ENCODE measurements around the gene MAP3K19. TPM values are rescaled to one million over a fixed set of nuclear protein-coding genes. Genes with fewer than 3 reads are reported as not detected.

Gene MAP3K19
- total RNA-seq, 1 experiment from 2014 or later, result not detected

GRCh38 chr2:135011633-135012032, 35.6 kb downstream of the MAP3K19 start:
- POLR2A ChIA-PET, result no interaction called here
- ATAC-seq (no peak), DNase-seq (ENCODE audit: low read depth, low spot score) (no peak)
- Histone ChIP-seq H4K20me1 (ENCODE audit: insufficient read depth) (no peaks in the 10 kb centered on the region), H3K79me2 (ENCODE audit: insufficient read depth, low read length) (no peaks in the 10 kb centered on the region), H3K9me2 (ENCODE audit: insufficient read depth) (no peaks in the 10 kb centered on the region), H3K4me2 (ENCODE audit: low read length) (no peak overlapping the region), H2AFZ (ENCODE audit: low read depth, low read length, poor library complexity, severe bottlenecking) (no peak overlapping the region), H3K9me3 (ENCODE audit: control insufficient read depth in 1 of 2, insufficient read depth in 1 of 2, low read depth in 1 of 2, low read length in 2 of 2) (no peaks in the 10 kb centered on the region), H3K9ac (ENCODE audit: low read length) (no peak overlapping the region), H3K27ac (ENCODE audit: low read depth, low read length) (no peak overlapping the region), H3K27me3 (ENCODE audit: insufficient read depth, low read length) (no peaks in the 10 kb centered on the region), H3K4me1 (ENCODE audit: control insufficient read depth in 1 of 2, insufficient read depth in 2 of 2, low read length in 2 of 2) (no peaks in the 10 kb centered on the region), H3K4me3 (replicated peaks in 1 of 2; ENCODE audit: low read depth in 1 of 2, low read length in 2 of 2) (no peak overlapping the region), H3K36me3 (ENCODE audit: control insufficient read depth in 1 of 2, insufficient read depth in 2 of 2, low read length in 2 of 2) (no peaks in the 10 kb centered on the region)
- CTCF ChIA-PET, result no interaction called here
- intact Hi-C loops (cut with micrococcal nuclease), result no loop called here
- no TSS peak for BruUV-seq (replicated peaks)
- TF ChIP-seq YY1 (IDR thresholded peaks at IDR 0.05; ENCODE audit: extremely low read depth, insufficient replicate concordance, low read depth, low read length), result no peak
- no peak for TF ChIP-seq POLR2AphosphoS5 (IDR thresholded peaks at IDR 0.05; ENCODE audit: low read depth, low read length)
- no peak for TF ChIP-seq ZBTB33 (IDR thresholded peaks at IDR 0.05; ENCODE audit: extremely low read depth, insufficient replicate concordance, low read length)
- TF ChIP-seq SP1 (IDR thresholded peaks at IDR 0.05; ENCODE audit: low read depth), result no peak
- RAD21 ChIA-PET (ENCODE audit: low non-redundant PET in 1 of 2, low total read pairs in 2 of 2, uncharacterized antibody in 2 of 2, unreplicated experiment in 2 of 2), result no interaction called here

GRCh38 chr2:135010200-135010942, 36.9 kb downstream of the MAP3K19 start:
- H3K4me1 ChIP-seq (ENCODE audit: control insufficient read depth in 1 of 2, insufficient read depth in 2 of 2, low read length in 2 of 2), result no peaks in the 10 kb centered on the region
- H3K27ac ChIP-seq (ENCODE audit: low read depth, low read length), result no peak overlapping the region
- H3K4me2 ChIP-seq (ENCODE audit: low read length), result no peak overlapping the region
- H3K9ac ChIP-seq (ENCODE audit: low read length), result no peak overlapping the region
- H3K4me3 ChIP-seq (replicated peaks in 1 of 2; ENCODE audit: low read depth in 1 of 2, low read length in 2 of 2), result no peak overlapping the region
- ATAC-seq, result no peak
- ChIA-PET RAD21 (ENCODE audit: low non-redundant PET in 1 of 2, low total read pairs in 2 of 2, uncharacterized antibody in 2 of 2, unreplicated experiment in 2 of 2) (no interaction called here), CTCF (interaction anchor here (1.0 to 1.1 kb wide), 2 partner anchors 22 to 731 kb away, joined by 3 read pairs; partner anchors contain the start of gene UBXN4), POLR2A (no interaction called here)
- no peaks in the 10 kb centered on the region for H3K36me3 ChIP-seq (ENCODE audit: control insufficient read depth in 1 of 2, insufficient read depth in 2 of 2, low read length in 2 of 2)
- H2AFZ ChIP-seq (ENCODE audit: low read depth, low read length, poor library complexity, severe bottlenecking), result no peak overlapping the region
- H3K9me3 ChIP-seq (ENCODE audit: control insufficient read depth in 1 of 2, insufficient read depth in 1 of 2, low read depth in 1 of 2, low read length in 2 of 2), result no peaks in the 10 kb centered on the region
- no peaks in the 10 kb centered on the region for H3K9me2 ChIP-seq (ENCODE audit: insufficient read depth)
- H3K79me2 ChIP-seq (ENCODE audit: insufficient read depth, low read length), result no peaks in the 10 kb centered on the region
- BruUV-seq (replicated peaks), result no TSS peak
- H3K27me3 ChIP-seq (ENCODE audit: insufficient read depth, low read length), result peaks cover 2% of the 10 kb centered on the region; the same call in 1 of the 2 replicates
- no peak for DNase-seq (ENCODE audit: low read depth, low spot score)
- H4K20me1 ChIP-seq (ENCODE audit: insufficient read depth), result no peaks in the 10 kb centered on the region
- intact Hi-C loops (cut with micrococcal nuclease), result no loop called here
- no peak for TF ChIP-seq JUND (IDR thresholded peaks at IDR 0.05)
- no peak for TF ChIP-seq YY1 (IDR thresholded peaks at IDR 0.05; ENCODE audit: extremely low read depth, insufficient replicate concordance, low read depth, low read length)
- TF ChIP-seq EZH2phosphoT487 (IDR thresholded peaks at IDR 0.05; ENCODE audit: borderline replicate concordance), result no peak
- TF ChIP-seq POLR2A (IDR thresholded peaks at IDR 0.05; ENCODE audit: borderline replicate concordance, extremely low read depth, insufficient read depth, insufficient read length), result no peak
- TF ChIP-seq, protein P1, sequence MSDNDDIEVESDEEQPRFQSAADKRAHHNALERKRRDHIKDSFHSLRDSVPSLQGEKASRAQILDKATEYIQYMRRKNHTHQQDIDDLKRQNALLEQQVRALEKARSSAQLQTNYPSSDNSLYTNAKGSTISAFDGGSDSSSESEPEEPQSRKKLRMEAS (IDR thresholded peaks at IDR 0.05), result no peak
- TF ChIP-seq SP1 (IDR thresholded peaks at IDR 0.05; ENCODE audit: low read depth), result no peak
- TF ChIP-seq, protein P2, sequence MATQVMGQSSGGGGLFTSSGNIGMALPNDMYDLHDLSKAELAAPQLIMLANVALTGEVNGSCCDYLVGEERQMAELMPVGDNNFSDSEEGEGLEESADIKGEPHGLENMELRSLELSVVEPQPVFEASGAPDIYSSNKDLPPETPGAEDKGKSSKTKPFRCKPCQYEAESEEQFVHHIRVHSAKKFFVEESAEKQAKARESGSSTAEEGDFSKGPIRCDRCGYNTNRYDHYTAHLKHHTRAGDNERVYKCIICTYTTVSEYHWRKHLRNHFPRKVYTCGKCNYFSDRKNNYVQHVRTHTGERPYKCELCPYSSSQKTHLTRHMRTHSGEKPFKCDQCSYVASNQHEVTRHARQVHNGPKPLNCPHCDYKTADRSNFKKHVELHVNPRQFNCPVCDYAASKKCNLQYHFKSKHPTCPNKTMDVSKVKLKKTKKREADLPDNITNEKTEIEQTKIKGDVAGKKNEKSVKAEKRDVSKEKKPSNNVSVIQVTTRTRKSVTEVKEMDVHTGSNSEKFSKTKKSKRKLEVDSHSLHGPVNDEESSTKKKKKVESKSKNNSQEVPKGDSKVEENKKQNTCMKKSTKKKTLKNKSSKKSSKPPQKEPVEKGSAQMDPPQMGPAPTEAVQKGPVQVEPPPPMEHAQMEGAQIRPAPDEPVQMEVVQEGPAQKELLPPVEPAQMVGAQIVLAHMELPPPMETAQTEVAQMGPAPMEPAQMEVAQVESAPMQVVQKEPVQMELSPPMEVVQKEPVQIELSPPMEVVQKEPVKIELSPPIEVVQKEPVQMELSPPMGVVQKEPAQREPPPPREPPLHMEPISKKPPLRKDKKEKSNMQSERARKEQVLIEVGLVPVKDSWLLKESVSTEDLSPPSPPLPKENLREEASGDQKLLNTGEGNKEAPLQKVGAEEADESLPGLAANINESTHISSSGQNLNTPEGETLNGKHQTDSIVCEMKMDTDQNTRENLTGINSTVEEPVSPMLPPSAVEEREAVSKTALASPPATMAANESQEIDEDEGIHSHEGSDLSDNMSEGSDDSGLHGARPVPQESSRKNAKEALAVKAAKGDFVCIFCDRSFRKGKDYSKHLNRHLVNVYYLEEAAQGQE (IDR thresholded peaks at IDR 0.05; ENCODE audit: low read depth), result no peak
- TF ChIP-seq ELF1 (IDR thresholded peaks at IDR 0.05; ENCODE audit: borderline replicate concordance, low read depth), result no peak
- TF ChIP-seq ZFX (IDR thresholded peaks at IDR 0.05), result no peak

All from HCT116 (cell line).